SKM-1 treated with dmso at 0.1 percent for 144 hours (cell line): Measurements from ENCODE around the gene PCGF1.
A peak's percentile ranks its signal among the peaks of the same experiment; 100 is the strongest.

ENCODE experiments used
- DNase-seq: peaks from one replicate; lab custom pipeline; 2025; ENCODE audit not compliant: unreplicated experiment; lab: John Stamatoyannopoulos, UW

PCGF1 gene

GRCh38 chr2:74507145-74507925, at the start of gene PCGF1:
Gene PCGF1 (minus strand): TSS chr2:74507695. CDS start chr2:74507668, 27 bp downstream.
- peak; percentile 89 for DNase-seq

GRCh38 chr2:74556831-74557370, 49.4 kb upstream of the PCGF1 start:
- no peak for DNase-seq

- no peak for DNase-seq
Measured at GRCh38 chr2:74556159-74556558, 48.7 kb upstream of the PCGF1 start.

- peak; percentile 13 for DNase-seq
Measured at GRCh38 chr2:74555610-74556103, 48.2 kb upstream of the PCGF1 start.

- peak; percentile 25 for DNase-seq
Measured at GRCh38 chr2:74554820-74555531, 47.5 kb upstream of the PCGF1 start.

GRCh38 chr2:74553892-74554819, 46.7 kb upstream of the PCGF1 start, which contains the start of the genes DOK1 and LOXL3:
Gene DOK1 (plus strand): TSS chr2:74554720. CDS start chr2:74554755, 35 bp downstream.
Gene LOXL3 (minus strand): TSS chr2:74553942. CDS start chr2:74552634, 1,308 bp downstream.
- DNase-seq = peak; percentile 49

GRCh38 chr2:74552914-74553811, 45.7 kb upstream of the PCGF1 start:
- DNase-seq = no peak

GRCh38 chr2:74551942-74552913, 44.7 kb upstream of the PCGF1 start:
- DNase-seq = no peak

GRCh38 chr2:74551530-74551929, 44.0 kb upstream of the PCGF1 start:
- no peak for DNase-seq

GRCh38 chr2:74550231-74550630, 42.7 kb upstream of the PCGF1 start:
- no peak for DNase-seq

GRCh38 chr2:74548900-74549826, 41.7 kb upstream of the PCGF1 start:
- DNase-seq = peak; percentile 19

- DNase-seq = no peak
Measured at GRCh38 chr2:74548285-74548899, 40.9 kb upstream of the PCGF1 start.

- no peak for DNase-seq
Measured at GRCh38 chr2:74546004-74546403, 38.5 kb upstream of the PCGF1 start.

- no peak for DNase-seq
Measured at GRCh38 chr2:74544634-74545033, 37.1 kb upstream of the PCGF1 start.

GRCh38 chr2:74542978-74543377, 35.5 kb upstream of the PCGF1 start:
- DNase-seq = no peak

GRCh38 chr2:74540291-74540690, 32.8 kb upstream of the PCGF1 start:
- DNase-seq = no peak

- DNase-seq = no peak
Measured at GRCh38 chr2:74538881-74539339, 31.4 kb upstream of the PCGF1 start.
